HepG2 (cell line): ENCODE data around the gene STK40. TPM values are rescaled to one million over a fixed set of nuclear protein-coding genes. Genes with fewer than 3 reads are reported as not detected.

ENCODE experiments used
- ASH2L ChIP-seq: fragments of 300-600, 200-600 bp; sonication (generic); IDR thresholded peaks from 2 replicates; pipeline ENCODE4 v1.7.0; 2017; ENCODE audit warnings: low read depth, mild to moderate bottlenecking, moderate library complexity, mixed read lengths, low read length; ENCODE audit not compliant: insufficient read length
- CAMTA2 ChIP-seq: sonication (generic); formaldehyde crosslinking; IDR thresholded peaks from 2 replicates; pipeline ENCODE4 v1.4.0; 2020; ENCODE audit warnings: mild to moderate bottlenecking, missing genetic modification reagents, borderline replicate concordance
- CREBL2 ChIP-seq: sonication (generic); formaldehyde crosslinking; IDR thresholded peaks from 2 replicates; pipeline ENCODE4 v1.8.1; 2023; ENCODE audit warnings: missing genetic modification reagents, mild to moderate bottlenecking, borderline replicate concordance
- HIVEP1 ChIP-seq: sonication (generic); formaldehyde crosslinking; IDR thresholded peaks from 2 replicates; pipeline ENCODE4 v1.4.0; 2020; ENCODE audit warnings: mild to moderate bottlenecking, missing genetic modification reagents
- HMGXB4 ChIP-seq, 2 experiments: sonication (generic) in 1 of 2; formaldehyde crosslinking in 1 of 2; IDR thresholded peaks; 2 replicates each; pipeline versions ENCODE4 v1.4.0 to v1.6.1; 2018 to 2020; ENCODE audit warnings: missing genetic modification reagents in 2 of 2, borderline replicate concordance in 1 of 2, low read depth in 1 of 2, mild to moderate bottlenecking in 1 of 2, missing biosample characterization in 1 of 2
- HOXD1 ChIP-seq: sonication (generic); formaldehyde crosslinking; IDR thresholded peaks from 2 replicates; pipeline ENCODE4 v1.5.0; 2020; ENCODE audit warnings: missing genetic modification reagents
- MLLT10 ChIP-seq: sonication (generic); formaldehyde crosslinking; IDR thresholded peaks from 2 replicates; pipeline ENCODE4 v1.4.0; 2020; ENCODE audit warnings: missing genetic modification reagents
- NCOA2 ChIP-seq: sonication (generic); formaldehyde crosslinking; IDR thresholded peaks from 2 replicates; pipeline ENCODE4 v1.8.0; 2022; ENCODE audit warnings: inconsistent platforms
- RBM39 ChIP-seq: fragments of 200-400 bp; formaldehyde crosslinking; IDR thresholded peaks from one replicate; pipeline ENCODE4 v1.6.1; 2018; ENCODE audit warnings: antibody characterized with exemption, mild to moderate bottlenecking, low read depth, low read length; ENCODE audit not compliant: poor library complexity, severe bottlenecking
- RXRA ChIP-seq: sonication (generic); formaldehyde crosslinking; IDR thresholded peaks from 2 replicates; pipeline ENCODE4 v1.5.1; 2020; ENCODE audit warnings: missing genetic modification reagents
- SIN3B ChIP-seq: fragments of 150-350 bp; IDR thresholded peaks from 2 replicates; pipeline ENCODE4 v1.6.1; 2014; ENCODE audit warnings: low read length
- SOX13 ChIP-seq, 3 experiments: fragments of 450-650 bp in 1 of 3; sonication (generic) in 1 of 3; formaldehyde crosslinking in 1 of 3; IDR thresholded peaks in 2 of 3; conservative IDR thresholded peaks in 1 of 3; 2 replicates each; pipeline versions ENCODE4 v1.5.0 to v1.6.1; 2016 to 2020; ENCODE audit warnings: antibody characterized with exemption in 1 of 3, mild to moderate bottlenecking in 1 of 3, missing compliant biosample characterization in 1 of 3, missing genetic modification reagents in 1 of 3, moderate library complexity in 1 of 3
- TEAD3 ChIP-seq: optimal IDR thresholded peaks from 2 replicates; pipeline ENCODE3; 2016; ENCODE audit warnings: borderline replicate concordance
- TMF1 ChIP-seq: sonication (generic); formaldehyde crosslinking; IDR thresholded peaks from 2 replicates; pipeline ENCODE4 v1.8.1; 2022; ENCODE audit warnings: low read depth, missing genetic modification reagents
- ZFP36L1 ChIP-seq: sonication (generic); formaldehyde crosslinking; IDR thresholded peaks from 2 replicates; pipeline ENCODE4 v1.8.0; 2022; ENCODE audit warnings: mild to moderate bottlenecking, missing genetic modification reagents, moderate library complexity
- ZFP62 ChIP-seq: sonication (generic); formaldehyde crosslinking; IDR thresholded peaks from 2 replicates; pipeline ENCODE4 v1.4.0; 2020; ENCODE audit warnings: missing genetic modification reagents
- ZNF362 ChIP-seq: sonication (generic); formaldehyde crosslinking; IDR thresholded peaks from 2 replicates; pipeline ENCODE4 v1.4.0; 2020; ENCODE audit warnings: missing genetic modification reagents, mild to moderate bottlenecking, borderline replicate concordance
- ZNF460 ChIP-seq: sonication (generic); formaldehyde crosslinking; IDR thresholded peaks from 2 replicates; pipeline ENCODE4 v1.5.1; 2020; ENCODE audit warnings: missing genetic modification reagents, mild to moderate bottlenecking, borderline replicate concordance
- ZNF512 ChIP-seq: sonication (generic); formaldehyde crosslinking; IDR thresholded peaks from 2 replicates; pipeline ENCODE4 v1.4.0; 2020; ENCODE audit warnings: mild to moderate bottlenecking, missing genetic modification reagents
- ZNF766 ChIP-seq: sonication (generic); formaldehyde crosslinking; IDR thresholded peaks from 2 replicates; pipeline ENCODE4 v1.5.0; 2020; ENCODE audit warnings: missing genetic modification reagents, borderline replicate concordance
- ZNF784 ChIP-seq: sonication (generic); formaldehyde crosslinking; IDR thresholded peaks from 2 replicates; pipeline ENCODE4 v1.5.1; 2020; ENCODE audit warnings: missing genetic modification reagents, mild to moderate bottlenecking, borderline replicate concordance
- ZNF883 ChIP-seq: sonication (generic); formaldehyde crosslinking; IDR thresholded peaks from 2 replicates; pipeline ENCODE4 v1.5.1; 2020; ENCODE audit warnings: mild to moderate bottlenecking, missing genetic modification reagents; ENCODE audit errors: not compliant biosample characterization
- ZSCAN25 ChIP-seq: sonication (generic); formaldehyde crosslinking; IDR thresholded peaks from 2 replicates; pipeline ENCODE4 v1.8.0; 2022; ENCODE audit warnings: mild to moderate bottlenecking, missing genetic modification reagents
- polyA plus RNA-seq, 8 experiments: library from polyadenylated mRNA; depleted of rRNA in 3 of 8; stranded (reverse) in 7 of 8; unstranded in 1 of 8; fragments of >200 nt; fragmentation: Illumina TruSeq in 4 of 8; extraction: Trizol in 4 of 8; gene quantifications; 2 replicates each; pipeline versions ENCODE4 v1.2.1 to v1.2.3, GENCODE V29; 2011 to 2016; ENCODE audit warnings: low read depth in 4 of 8, missing spikeins in 1 of 8, mixed read lengths in 1 of 8; ENCODE audit not compliant: insufficient read depth in 1 of 8
- total RNA-seq, 5 experiments: library from RNA; depleted of rRNA; stranded (reverse); fragments of >200 nt; fragmentation: Illumina TruSeq; extraction: Trizol; gene quantifications; 2 replicates each; pipeline ENCODE4 v1.2.3, GENCODE V29; 2016; ENCODE audit warnings: low read depth in 1 of 5

STK40 gene
- total and polyA plus RNA-seq, 2 of the 13 experiments (the other 11 are each of a cell fraction or from before 2014, with no cell fraction given), result 33.8 to 35.1 TPM

GRCh38 chr1:36306210-36306901 lies 79.4 kb downstream of the STK40 start, which contains the start of gene SH3D21 (continued):
- TF ChIP-seq HMGXB4 (CRISPR knock-in tag; IDR thresholded peaks at IDR 0.05; ENCODE audit: borderline replicate concordance in 1 of 2, low read depth in 1 of 2) (peak; percentile 12 to 86; a peak in 3 of 4 replicates), CREBL2 (CRISPR knock-in tag) (0 out of 2 replicates have a peak, but pooled peaks have one; percentile 72), RBM39 (no peak), MLLT10 (CRISPR knock-in tag) (no peak), HIVEP1 (CRISPR knock-in tag) (no peak), RXRA (CRISPR knock-in tag) (0 out of 2 replicates have a peak, but pooled peaks have one; percentile 0), ZFP62 (CRISPR knock-in tag) (no peak), SIN3B (no peak), ASH2L (peak; percentile 62), TMF1 (CRISPR knock-in tag) (0 out of 2 replicates have a peak, but pooled peaks have one; percentile 31), TEAD3 (peak; percentile 0), CAMTA2 (CRISPR knock-in tag) (no peak), SOX13 (IDR thresholded peaks at IDR 0.05) (no peak), SOX13 (CRISPR knock-in tag; conservative IDR thresholded peaks at IDR 0.05 in 1 of 2, IDR thresholded peaks at IDR 0.05 in 1 of 2) (peak in 1 of 2 experiments; percentile 3; a peak in 1 of 4 replicates), ZNF766 (CRISPR knock-in tag) (peak; percentile 90; the same call in 1 of the 2 replicates), ZNF460 (CRISPR knock-in tag) (no peak), ZNF512 (no peak), HOXD1 (CRISPR knock-in tag) (peak; percentile 37; the same call in 1 of the 2 replicates), ZNF883 (CRISPR knock-in tag) (no peak), ZNF784 (CRISPR knock-in tag) (no peak), ZSCAN25 (no peak), ZFP36L1 (CRISPR knock-in tag) (peak; percentile 23; the same call in 1 of the 2 replicates), ZNF362 (CRISPR knock-in tag) (no peak), NCOA2 (CRISPR knock-in tag) (no peak)
